Glutamatergic neuron (in vitro differentiated cells): ENCODE measurements around the gene GRM7. TPM values are rescaled to one million over a fixed set of nuclear protein-coding genes. Genes with fewer than 3 reads are reported as not detected.

ENCODE experiments used
- DNase-seq: peaks from one replicate; pipeline ENCODE4 v3.0.0; 2022
- H3K27ac Mint-ChIP-seq: one replicate; pipeline ENCODE4 v1.8.0; 2020; ENCODE audit warnings: mild to moderate bottlenecking, mixed read lengths, inconsistent platforms; ENCODE audit not compliant: unreplicated experiment
- H3K27me3 Mint-ChIP-seq: one replicate; pipeline ENCODE4 v1.8.0; 2020; ENCODE audit warnings: mild to moderate bottlenecking, moderate library complexity, mixed read lengths, inconsistent platforms; ENCODE audit not compliant: unreplicated experiment
- H3K36me3 Mint-ChIP-seq: one replicate; pipeline ENCODE4 v1.8.0; 2020; ENCODE audit warnings: mild to moderate bottlenecking, mixed read lengths, inconsistent platforms; ENCODE audit not compliant: unreplicated experiment
- H3K4me1 Mint-ChIP-seq: one replicate; pipeline ENCODE4 v1.8.0; 2020; ENCODE audit warnings: mild to moderate bottlenecking, low read depth, mixed read lengths, inconsistent platforms; ENCODE audit not compliant: unreplicated experiment
- H3K4me3 Mint-ChIP-seq: one replicate; pipeline ENCODE4 v1.8.0; 2020; ENCODE audit warnings: mild to moderate bottlenecking, mixed read lengths, inconsistent platforms; ENCODE audit not compliant: unreplicated experiment
- H3K9me3 Mint-ChIP-seq: one replicate; pipeline ENCODE4 v1.8.0; 2020; ENCODE audit warnings: mild to moderate bottlenecking, moderate library complexity, mixed read lengths, inconsistent platforms; ENCODE audit not compliant: unreplicated experiment
- CTCF ChIP-seq: fragments of 200-600 bp; sonication (generic); IDR thresholded peaks from one replicate; pipeline ENCODE4 v1.5.0; 2021; ENCODE audit not compliant: partially characterized antibody, unreplicated experiment
- total RNA-seq: library from RNA; stranded (reverse); fragmentation: NEBNext Ultra II Directional; extraction: Animal tissue kit (Norgen Biotek cat#: 25700); gene quantifications from one replicate; pipeline ENCODE4 v1.2.1, GENCODE V29; 2021; ENCODE audit not compliant: unreplicated experiment

GRM7 gene
- total RNA-seq, 1 donor from 2014 or later: 1.4 TPM

- no peaks in the 10 kb centered on the region for H3K27me3 Mint-ChIP-seq
- peaks cover 3% of the 10 kb centered on the region for H3K9me3 Mint-ChIP-seq
- no peak overlapping the region for H3K4me3 Mint-ChIP-seq
- no peaks in the 10 kb centered on the region for H3K4me1 Mint-ChIP-seq
- H3K36me3 Mint-ChIP-seq: no peaks in the 10 kb centered on the region
- H3K27ac Mint-ChIP-seq: no peak overlapping the region
- TF ChIP-seq CTCF: no peak
- DNase-seq: no peak
Observed at GRCh38 chr3:7086417-7086816, 225.5 kb downstream of the GRM7 start.

- Mint-ChIP-seq H3K27ac (no peak overlapping the region), H3K27me3 (no peaks in the 10 kb centered on the region), H3K4me3 (no peak overlapping the region), H3K36me3 (no peaks in the 10 kb centered on the region), H3K4me1 (no peaks in the 10 kb centered on the region), H3K9me3 (peaks cover 2% of the 10 kb centered on the region)
- no peak for DNase-seq
- no peak for TF ChIP-seq CTCF
Observed at GRCh38 chr3:7095116-7095515, 234.2 kb downstream of the GRM7 start.

- H3K9me3 Mint-ChIP-seq: peaks cover 2% of the 10 kb centered on the region
- no peak overlapping the region for H3K27ac Mint-ChIP-seq
- H3K4me1 Mint-ChIP-seq: no peaks in the 10 kb centered on the region
- no peak overlapping the region for H3K4me3 Mint-ChIP-seq
- DNase-seq: no peak
- TF ChIP-seq CTCF: no peak
- H3K27me3 Mint-ChIP-seq: no peaks in the 10 kb centered on the region
- H3K36me3 Mint-ChIP-seq: no peaks in the 10 kb centered on the region
Observed at GRCh38 chr3:7100136-7100535, 239.2 kb downstream of the GRM7 start.

- no peak for TF ChIP-seq CTCF
- Mint-ChIP-seq H3K36me3 (no peaks in the 10 kb centered on the region), H3K9me3 (no peaks in the 10 kb centered on the region), H3K27me3 (peaks cover 1% of the 10 kb centered on the region), H3K27ac (no peak overlapping the region), H3K4me1 (no peaks in the 10 kb centered on the region), H3K4me3 (no peak overlapping the region)
- no peak for DNase-seq
Observed at GRCh38 chr3:7106635-7107034, 245.7 kb downstream of the GRM7 start.

GRCh38 chr3:7112523-7113056 is 251.7 kb downstream of the GRM7 start:
- peaks cover 1% of the 10 kb centered on the region for H3K27me3 Mint-ChIP-seq
- H3K27ac Mint-ChIP-seq: no peak overlapping the region
- no peaks in the 10 kb centered on the region for H3K4me1 Mint-ChIP-seq
- no peak for TF ChIP-seq CTCF
- DNase-seq: no peak
- H3K4me3 Mint-ChIP-seq: no peak overlapping the region
- no peaks in the 10 kb centered on the region for H3K36me3 Mint-ChIP-seq
- no peaks in the 10 kb centered on the region for H3K9me3 Mint-ChIP-seq
